Endometrial microvascular endothelial cells (primary cell): ENCODE data around the gene ARL3. TPM values are rescaled to one million over a fixed set of nuclear protein-coding genes. Genes with fewer than 3 reads are reported as not detected.
"Not testable (repeated sequence)": the region's sequence is repeated elsewhere in the genome, so short reads cannot be mapped to it uniquely, and the experiment has no call there.

Experiments
- in situ Hi-C: cut with HindIII; loops from 2 replicates; pipeline ENCODE4 v1.10.0; 2017; ENCODE audit warnings: low sequenced_read_pairs, low pct_unique_long_range_greater_than_20kb; ENCODE audit errors: inconsistent ontology term
- total RNA-seq: library from RNA; depleted of rRNA; stranded (reverse); fragments of >200 nt; gene quantifications from one replicate; pipeline ENCODE4 v1.2.3, GENCODE V29; 2015; ENCODE audit errors: inconsistent ontology term

ARL3 gene
- total RNA-seq, 1 donor from 2014 or later = 3.5 TPM

DNA sequence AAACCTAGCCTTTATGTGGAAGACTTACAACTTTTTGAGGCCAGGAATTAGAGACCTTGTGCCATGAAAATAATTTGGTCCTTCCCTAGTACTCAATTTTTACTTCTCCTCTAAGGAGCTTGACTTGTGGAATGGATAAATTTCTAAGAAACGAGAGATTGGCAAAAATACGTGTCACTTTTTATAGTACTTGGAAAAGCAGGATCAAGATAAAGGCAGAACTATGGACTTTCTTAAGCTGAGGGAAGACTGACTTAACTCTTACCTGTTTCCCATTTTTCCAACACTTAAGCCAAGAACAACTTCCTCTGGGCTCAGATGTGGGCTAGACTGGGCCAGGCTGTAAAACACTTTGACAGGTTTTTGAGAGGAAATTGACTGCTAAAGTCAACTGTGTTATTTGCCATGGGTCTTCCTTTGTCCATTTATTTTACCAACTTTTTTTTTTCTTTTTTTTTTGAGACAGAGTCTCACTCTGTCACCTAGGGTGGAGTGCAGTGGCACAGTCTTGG, 27.6 kb upstream of the ARL3 start:
- in situ Hi-C loops = no loop called here

- in situ Hi-C loops = no loop called here
Measured at GRCh38 chr10:102740229-102740628, 26.0 kb upstream of the ARL3 start.

GRCh38 chr10:102738692-102739121, 24.5 kb upstream of the ARL3 start:
- in situ Hi-C loops = no loop called here

DNA sequence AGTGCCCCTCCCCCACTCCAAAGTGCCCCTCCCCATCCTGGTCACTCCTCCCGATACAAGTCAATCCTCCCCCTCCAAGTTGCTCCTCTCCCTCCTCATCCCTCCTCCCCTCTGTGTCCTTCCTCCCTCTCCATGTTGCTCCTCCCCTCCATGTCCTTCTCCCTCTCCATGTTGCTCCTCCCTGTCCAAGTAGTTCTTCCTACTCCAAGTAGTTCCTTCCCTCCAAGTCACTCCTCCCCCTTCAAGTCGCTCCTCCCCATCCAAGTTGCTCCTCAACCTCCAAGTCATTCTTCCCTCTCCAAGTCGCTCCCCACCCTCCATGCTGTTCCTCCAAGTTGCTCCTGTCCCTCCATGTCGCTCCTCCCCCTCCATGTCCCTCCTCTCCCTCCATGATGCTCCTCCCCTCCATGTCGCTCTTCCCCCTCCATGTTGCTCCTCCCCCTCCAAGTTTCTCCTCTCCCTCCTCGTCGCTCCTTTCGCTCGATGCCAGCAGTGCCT, 20.9 kb upstream of the ARL3 start:
- in situ Hi-C loops = no loop called here

DNA sequence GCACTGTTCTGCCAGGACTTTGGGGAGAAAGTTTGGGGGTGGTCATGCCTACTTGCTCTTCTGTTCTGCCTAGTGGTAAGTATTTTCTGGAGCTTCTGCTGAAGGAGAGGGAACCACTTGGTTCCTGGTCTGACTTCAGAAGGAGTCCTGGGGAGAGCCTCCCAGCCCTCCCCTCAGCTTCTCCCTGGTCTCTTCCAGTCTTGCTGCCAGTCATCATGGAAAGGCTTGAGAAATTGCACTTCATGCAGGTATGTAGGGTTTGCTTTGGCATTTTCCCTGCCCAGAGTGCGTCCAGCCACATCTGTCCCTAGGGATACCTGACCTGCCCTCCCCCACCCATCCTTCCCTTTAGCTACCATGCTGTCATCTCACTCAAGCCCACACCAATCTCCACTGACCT, 18.5 kb upstream of the ARL3 start:
- in situ Hi-C loops = no loop called here

- in situ Hi-C loops = no loop called here
Measured at GRCh38 chr10:102731222-102731800, 17.1 kb upstream of the ARL3 start.

GRCh38 chr10:102729029-102730026, 15.1 kb upstream of the ARL3 start:
- in situ Hi-C loops = no loop called here

GRCh38 chr10:102727037-102727818, 13.0 kb upstream of the ARL3 start:
- in situ Hi-C loops = no loop called here

DNA sequence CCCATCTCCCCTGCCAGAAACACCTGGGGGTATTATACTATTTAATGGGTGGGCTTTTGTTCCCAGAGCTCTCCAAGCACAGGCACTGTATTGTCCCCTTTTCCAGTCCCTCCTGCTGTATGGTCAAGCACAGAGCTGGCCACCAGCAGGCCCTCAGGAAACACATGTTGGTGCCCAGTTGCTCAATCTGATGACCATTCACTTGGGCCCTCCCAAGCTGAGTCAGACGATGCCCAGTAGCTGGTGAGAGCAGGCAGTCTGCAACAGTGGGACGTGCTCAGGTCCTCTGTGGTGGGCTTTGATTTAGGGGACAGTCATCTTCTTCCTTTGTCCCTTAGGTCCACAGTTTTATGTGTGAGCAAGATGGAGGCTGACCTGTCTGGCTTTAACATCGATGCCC, 12.1 kb upstream of the ARL3 start:
- in situ Hi-C loops = no loop called here

- in situ Hi-C loops = no loop called here
Measured at GRCh38 chr10:102723989-102724388, 9.8 kb upstream of the ARL3 start.

DNA sequence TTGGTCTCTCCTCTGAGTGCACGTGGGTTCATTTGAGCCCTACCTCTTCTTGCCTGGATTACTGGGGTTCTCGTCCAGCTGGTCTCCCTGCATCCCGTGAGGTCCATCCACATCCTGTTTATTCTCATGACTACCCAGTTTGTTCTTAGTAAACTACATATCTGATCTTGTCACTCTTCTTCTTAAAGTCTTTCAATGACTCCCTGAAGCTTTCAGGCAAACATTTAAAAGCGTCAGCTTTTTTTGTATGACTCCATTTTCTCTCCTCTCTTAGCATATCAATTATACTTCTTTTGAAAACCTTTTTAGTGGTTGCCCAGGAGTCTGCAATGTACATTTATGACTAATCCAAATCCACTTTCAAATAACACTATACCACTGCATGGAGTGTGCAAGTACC, 7.8 kb upstream of the ARL3 start:
- in situ Hi-C loops = no loop called here

DNA sequence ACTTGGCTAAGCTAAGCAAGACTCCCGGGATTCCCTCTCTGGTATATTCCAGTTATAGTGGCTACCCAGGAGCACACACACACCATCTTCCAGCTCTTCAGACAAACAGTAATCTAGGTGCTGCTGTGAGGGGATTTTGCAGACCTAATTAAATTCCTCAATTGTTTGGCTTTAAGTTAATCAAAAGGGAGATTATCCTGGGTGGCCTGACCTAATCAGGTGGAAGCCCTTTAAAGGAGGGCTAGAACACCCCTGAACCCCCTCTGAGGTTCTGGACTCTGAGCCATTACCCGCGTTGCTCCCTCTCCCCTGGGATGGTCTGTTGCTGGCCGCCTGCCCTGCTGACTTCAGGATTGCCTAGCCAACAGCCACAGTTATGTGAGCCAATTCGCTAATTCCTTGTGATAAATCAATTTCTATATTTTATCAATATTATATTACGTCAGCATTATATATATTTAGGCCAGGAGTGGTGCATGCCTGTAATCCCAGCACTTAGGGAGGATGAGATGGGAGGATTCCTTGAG, 6.6 kb upstream of the ARL3 start:
- in situ Hi-C loops = no loop called here

GRCh38 chr10:102720337-102720736, 6.1 kb upstream of the ARL3 start:
- in situ Hi-C loops = no loop called here

DNA sequence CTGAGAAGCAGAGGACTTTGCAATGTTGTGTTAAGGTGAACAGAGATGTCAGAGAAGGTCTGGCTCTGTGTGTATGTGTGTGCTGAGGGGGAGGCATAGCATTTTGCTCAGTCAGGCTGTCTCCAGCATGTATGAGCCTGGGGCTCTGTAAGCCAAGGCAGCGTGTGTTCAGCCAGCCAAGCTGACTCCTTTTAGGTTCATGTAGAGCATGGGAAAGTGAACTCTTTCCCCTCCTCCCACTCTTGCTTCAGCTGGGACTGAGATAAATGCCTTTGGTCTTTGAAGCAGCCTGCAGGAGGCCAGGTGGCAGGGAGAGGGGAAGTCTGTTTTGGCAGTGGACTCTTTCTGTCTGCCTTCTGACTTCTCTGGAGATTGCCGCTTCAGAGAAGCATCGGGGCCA, 4.0 kb upstream of the ARL3 start:
- in situ Hi-C loops = no loop called here

- in situ Hi-C loops = not testable (repeated sequence)
Measured at GRCh38 chr10:102716900-102717565, 2.8 kb upstream of the ARL3 start.

GRCh38 chr10:102715880-102716279, 1.7 kb upstream of the ARL3 start:
- in situ Hi-C loops = no loop called here

DNA sequence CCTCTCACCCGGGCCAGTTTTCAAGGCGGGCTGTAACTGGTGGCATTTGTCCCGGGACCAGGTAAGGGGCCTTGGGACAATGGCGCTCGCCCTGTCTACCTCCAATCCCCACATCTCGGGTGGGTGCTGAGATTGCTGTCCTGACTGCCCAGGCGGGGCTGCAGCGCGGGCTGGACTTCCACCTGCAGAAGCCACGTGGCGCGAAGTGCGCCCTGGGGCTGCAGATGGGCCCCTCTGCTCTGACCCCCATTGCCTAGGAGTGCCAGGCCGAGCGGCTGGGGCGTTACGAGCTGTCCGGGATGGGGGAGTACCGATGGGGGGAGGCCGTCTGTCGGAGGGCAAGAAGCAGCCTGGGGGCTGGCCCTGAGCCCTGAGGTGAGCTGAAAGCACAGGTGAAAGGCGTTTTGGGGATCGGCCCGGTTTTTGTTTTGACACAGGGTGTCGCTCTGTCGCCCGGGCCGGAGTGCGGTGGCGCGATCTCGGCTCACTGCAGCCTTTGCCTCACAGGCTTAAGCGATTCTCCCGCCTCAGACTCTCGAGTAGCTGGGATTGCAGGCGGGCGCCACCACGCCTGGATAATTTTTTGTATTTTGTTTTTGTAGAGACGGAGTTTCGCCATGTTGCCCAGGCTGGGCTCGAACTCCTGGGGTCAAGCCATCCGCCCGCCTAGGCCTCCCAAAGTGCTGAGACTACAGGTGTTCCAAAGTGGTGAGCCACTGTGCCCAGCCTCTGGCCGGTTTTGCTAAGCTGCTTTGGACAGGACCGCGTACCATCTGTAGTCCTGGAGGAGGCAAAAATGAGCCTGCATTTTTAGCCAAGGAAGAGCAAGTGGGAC, 641 bp upstream of the ARL3 start, which contains the start of gene SFXN2:
Gene SFXN2 (plus strand): TSS at position 16 of the 835 bp plus-strand sequence. CDS start 12,001 bp downstream, outside the sequence.
- in situ Hi-C loops = no loop called here

DNA sequence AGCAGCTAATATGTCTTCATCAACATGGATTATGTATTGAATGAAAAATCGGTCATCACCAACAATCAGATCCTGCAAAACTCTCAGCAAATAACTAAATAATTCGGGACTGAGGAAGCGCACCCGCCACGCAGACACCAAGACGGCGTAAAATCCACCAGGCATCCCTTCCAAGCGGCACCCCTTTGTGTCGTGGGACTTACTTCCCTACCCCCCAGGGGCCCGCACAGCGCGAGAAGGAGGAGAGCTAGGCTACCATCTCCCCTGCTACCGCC, 721 bp downstream of the ARL3 start:
- in situ Hi-C loops = no loop called here
